Activated CD4-positive, alpha-beta T cell treated with anti-CD3 and anti-CD28 coated beads for 4 hours (primary cell): Measurements from ENCODE around the gene RGS8.

Experiments used
- DNase-seq, 2 donors: peaks; one replicate each; pipeline ENCODE4 v3.0.0-alpha.2; 2020

RGS8 gene, protein sequence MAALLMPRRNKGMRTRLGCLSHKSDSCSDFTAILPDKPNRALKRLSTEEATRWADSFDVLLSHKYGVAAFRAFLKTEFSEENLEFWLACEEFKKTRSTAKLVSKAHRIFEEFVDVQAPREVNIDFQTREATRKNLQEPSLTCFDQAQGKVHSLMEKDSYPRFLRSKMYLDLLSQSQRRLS

DNA sequence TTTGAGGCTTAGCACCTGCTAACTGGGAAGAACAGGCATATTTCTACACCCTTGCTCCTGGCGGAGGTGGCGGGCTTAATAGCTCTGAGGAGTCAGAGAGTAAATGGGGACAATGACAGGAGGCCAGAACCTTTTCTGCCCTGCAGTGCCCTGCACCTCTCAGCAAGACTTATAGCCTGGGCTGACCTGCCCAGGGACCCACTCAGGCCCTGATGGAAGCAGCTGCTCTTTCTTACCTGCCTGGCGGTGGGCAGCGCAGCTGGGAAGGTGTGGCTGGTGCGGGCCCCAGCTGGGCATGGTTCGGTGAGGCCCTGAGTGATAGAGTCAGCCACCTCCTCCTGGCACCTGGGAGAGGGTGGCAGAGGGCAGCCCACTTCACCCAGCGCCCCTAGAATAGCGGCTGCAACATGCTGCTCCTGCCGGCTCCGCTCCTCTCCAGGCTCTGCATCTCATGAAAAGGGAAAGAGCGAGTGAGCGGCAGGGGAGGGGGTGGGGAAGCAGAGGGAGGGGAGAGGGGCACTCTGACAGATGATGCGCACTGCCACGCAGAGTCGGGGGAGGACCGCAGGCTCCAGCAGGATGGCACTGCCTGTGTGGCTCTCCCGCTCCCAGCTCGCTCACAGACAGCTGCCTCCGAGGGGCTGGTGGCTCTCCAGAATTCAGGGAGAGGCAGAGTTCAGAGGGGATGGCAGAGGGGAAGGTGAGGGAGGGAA is at the start of gene RGS8:
Gene RGS8, minus strand, starts transcription at position 472 of the 713 bp plus-strand sequence. CDS start 14,938 bp downstream, outside the sequence.
- no peak for DNase-seq

DNA sequence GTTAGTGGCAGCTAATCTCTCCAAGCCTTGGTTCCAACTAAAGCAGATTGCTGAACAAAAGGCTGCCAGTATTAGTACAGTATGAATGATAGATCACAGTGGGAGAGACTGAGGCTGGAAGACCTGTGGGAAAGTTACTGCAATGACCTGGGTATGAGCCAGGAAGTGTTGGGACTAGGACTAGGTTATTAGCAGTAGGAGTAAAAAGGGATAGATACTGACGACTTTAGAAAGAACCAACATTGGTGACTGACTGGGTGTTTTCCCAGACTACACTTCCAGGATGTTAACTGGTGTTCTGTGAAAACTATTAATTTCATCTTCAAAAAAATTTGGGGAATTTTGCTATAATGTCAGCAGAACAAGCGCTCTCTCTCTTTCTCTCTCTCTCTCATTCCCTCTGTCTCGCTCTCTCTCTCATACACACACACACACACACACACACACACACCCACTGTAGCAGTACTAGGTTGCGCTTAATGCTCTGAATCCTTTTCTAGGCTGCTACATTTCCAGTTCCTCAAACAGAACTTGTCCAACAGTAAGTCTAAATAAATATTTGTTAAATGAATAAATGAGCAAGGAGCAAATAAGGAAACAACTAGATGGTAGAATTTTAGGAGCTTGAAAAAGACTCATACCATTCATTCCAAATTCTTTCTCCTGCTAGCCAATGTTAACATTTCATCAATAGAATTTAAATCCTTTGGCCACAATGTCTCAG is 47.6 kb upstream of the RGS8 start:
- DNase-seq, result no peak

DNA sequence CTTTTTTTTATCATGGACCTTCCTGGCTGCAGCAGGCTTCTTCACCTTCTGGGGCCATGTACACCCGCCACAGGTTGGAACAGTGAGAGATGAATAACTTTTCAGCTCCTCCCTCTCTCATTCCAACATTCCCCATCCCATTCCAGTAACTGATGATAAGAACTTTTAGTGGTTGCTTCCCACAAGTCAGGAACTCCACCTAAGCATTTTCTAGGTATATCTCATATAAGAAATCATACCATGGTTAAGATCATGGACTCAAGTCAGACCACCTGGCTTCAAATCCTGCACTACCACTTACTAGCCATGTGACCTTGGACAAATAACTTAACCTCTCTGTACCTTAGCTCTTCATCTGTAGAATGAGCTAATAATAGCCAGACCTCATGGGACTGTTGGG is 42.5 kb upstream of the RGS8 start:
- no peak for DNase-seq

DNA sequence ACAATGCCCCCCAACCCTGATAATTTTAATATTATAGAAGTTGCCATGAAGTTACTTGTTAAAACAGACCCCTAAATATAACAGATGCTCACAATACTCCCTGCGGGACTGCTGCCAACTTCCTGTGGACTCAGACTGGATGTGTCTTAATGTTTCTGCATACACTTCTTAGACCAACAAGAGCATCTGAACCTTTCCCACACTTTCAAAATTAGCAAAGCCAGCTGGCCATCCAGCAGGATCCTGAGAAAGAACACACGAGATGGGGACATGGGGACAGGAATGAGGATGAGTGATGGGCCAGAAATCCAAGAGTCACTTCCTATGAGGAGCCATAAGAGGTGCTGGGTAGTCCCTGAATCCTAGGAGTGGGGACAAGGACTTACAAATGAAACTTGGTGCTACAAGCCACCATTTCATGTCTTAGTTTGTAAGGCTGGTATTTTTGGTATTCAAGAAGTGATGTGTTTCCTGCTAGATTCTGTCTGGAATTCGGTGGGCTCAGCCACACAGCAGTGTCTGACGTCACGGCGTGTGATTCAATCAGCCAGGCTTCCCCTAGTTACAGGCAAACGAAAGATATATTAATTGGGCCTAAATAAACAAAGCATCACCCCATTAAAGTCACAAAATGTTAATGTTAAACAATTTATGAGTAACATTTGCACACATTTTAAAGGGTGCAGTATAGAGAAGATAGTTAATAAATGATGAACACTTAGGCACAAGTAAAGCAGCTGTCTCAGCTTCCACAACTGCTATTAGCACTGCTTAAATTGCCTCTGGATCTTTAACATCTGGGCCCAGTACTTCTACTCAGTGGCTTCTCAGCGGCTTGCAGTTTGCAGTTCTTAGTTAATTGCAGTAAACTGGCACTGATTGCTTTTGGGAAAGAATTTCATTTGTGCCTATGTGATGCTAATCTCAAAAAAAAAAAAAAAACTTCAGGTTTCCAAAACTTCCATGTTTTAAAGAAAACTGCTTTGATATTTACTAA is 41.2 kb upstream of the RGS8 start:
- no peak for DNase-seq

DNA sequence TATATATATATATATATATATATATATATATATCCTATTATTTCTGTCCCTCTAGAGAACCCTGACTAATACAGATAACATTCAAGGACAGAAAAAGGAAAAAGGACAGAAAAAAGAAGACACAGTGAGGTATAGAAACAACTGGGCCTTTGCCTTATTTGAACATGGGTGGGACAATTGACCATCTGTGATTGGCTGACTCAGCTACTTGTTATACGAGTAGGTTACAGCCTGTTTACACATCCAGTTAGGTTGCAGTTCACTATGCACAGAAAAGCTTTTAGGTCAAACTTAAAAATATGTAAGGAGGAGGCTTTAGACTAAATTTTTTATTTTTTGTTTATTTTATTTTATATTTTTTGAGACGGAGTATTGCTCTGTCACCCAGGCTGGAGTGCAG is 39.8 kb upstream of the RGS8 start:
- DNase-seq, result no peak

DNA sequence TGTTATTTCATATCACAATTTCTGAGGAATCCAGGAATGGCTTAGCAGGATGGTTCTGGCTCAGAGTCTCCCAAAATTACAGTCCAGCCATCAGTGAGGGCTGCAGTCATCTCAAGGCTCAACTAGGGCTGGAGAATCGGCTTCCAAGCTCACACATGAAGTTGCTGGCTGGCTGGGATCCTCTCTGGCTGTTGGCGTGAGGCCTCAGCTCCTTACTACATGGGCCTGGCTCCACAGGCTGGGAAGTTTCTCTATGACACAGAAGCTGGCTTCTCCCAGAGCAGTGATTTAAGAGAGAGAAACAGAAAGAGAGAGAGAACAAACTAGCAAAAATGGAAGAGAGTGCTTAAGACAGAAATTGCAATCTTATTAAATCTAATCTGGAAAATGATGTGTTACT is 38.8 kb upstream of the RGS8 start:
- DNase-seq, result no peak

DNA sequence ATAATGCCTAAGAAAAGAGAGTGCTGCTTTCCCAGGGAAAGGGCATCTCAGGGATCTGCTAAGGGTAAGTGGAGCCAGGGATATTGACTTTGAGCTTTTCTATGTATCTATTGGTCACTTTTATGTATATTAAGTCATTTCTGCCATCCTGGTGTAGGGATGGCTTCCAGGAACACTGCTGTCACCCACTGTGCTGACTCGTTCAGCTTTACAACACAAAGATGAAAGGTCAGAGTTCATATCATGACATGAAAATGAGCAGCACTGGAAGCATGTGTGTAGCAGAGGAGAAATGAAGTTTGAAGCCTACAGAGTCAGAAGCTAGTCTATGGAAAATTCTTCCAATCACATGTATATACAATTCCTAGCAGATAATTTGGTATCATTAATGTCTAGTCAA is 37.1 kb upstream of the RGS8 start:
- no peak for DNase-seq

DNA sequence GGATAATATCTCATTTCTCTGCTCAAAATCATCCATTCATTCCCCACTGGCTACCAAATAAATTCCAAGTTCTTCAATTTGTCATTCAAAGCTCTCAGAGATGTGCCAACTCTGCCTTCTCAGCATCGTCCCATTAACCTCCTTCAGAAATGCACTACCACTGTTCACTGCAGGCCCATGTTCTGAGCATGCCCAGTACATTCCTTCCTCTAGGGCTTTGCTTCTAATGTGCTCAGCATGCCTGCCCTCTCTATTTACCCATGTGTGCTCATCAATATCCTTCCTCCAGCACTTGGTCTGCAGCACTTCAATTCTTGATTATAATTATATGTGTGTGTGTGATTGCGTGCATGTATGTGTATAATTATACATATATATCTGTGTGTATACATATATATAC is 36.1 kb upstream of the RGS8 start:
- DNase-seq, result no peak

DNA sequence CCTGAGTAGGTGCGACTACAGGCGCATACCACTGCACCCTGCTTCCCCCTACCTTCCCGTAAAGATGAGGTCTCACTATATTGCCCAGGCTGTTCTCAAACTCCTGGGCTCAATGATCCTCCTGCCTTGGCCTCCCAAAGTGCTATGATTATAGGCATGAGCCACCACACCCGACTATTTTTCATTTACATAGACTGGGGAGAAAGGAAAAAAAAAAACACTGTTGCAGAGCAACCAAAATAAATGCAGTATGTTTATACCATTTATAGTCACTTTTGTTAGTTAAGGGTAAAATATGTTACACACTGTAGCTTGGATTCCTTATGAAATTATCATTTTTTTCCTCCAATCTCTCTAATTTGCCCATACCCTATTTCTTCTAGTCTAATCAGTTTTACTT is 35.2 kb upstream of the RGS8 start:
- DNase-seq, result no peak

DNA sequence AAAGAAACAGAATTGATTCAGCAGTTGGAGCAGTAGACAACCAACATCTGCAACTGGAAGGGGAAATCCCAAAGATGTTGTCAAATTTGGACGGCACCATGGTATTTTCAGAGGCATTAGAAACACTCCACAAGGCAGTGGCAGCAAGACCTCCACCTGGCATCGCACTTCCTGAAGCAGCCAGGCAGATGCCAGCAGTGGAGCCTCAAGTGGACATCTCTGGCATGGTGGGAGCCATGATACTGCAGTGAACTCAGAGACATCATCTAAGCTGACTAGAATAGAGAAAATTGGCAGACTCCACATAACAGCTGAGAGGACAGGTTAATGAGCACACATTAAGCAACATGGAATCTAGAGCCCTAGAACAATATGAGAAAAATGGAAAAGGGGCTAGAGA is 33.9 kb upstream of the RGS8 start:
- DNase-seq, result no peak

DNA sequence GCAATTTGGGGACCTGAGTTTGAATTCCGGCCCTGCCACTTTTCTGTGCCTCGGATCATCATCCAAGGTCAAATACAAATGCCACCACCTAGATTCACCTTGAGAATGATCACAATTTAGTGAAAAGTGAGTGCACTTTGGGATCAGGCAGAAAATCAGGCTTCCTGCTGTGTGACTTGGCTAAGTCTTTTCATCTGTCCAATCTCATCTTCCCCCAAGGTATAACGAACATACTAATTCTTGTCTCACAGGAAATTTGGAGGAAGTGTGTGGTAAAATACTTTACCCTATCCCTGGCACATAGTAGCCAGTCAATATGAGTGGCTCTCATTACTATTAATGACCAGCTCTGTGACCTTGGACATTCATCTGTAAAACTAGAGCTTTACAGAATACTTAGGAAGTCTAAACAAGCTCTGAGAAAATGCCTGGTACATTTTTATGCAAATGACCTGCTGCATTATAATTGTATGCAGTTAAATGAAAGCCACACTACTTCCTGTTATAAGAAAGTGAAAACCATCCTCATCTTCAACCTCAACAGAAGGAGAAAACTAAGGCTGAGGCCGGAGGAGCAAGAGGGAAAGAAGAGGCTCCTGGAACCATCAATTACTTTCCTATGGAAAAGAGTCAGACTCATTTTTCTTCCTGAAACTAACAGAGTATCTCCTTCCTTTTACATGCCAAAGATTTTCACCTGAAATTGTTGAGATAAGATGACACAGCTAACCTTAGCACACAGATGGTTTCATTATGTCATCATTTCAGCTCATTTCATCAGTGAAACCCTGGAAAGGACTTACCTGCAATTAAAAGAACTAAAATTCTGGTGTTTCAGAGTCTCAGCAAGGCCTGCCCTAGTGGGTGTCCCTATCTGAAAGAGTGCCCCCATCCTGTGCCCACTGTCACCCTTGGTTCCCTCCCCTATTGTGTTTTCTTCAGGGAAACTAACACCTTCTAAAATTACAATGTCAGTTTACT is 32.6 kb upstream of the RGS8 start:
- DNase-seq, result no peak

DNA sequence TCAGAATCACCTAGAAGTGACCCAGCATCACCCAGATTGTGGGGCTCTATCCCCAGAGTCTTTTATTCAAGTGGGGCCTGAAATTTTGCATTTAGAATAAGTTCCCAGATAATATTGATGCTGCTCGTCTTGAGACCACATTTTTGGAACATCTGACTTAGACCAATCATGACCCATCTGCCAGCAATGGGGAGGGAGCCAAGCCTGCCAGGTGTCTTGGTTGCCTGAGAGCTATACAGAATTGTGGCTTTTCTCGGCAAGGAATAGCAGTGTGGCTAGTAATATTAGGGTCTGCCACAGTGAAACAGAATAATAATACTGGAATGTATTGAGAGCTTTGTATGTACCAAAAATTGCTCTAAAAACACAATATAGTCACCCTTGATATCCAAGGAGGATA is 31.1 kb upstream of the RGS8 start:
- DNase-seq, result no peak

DNA sequence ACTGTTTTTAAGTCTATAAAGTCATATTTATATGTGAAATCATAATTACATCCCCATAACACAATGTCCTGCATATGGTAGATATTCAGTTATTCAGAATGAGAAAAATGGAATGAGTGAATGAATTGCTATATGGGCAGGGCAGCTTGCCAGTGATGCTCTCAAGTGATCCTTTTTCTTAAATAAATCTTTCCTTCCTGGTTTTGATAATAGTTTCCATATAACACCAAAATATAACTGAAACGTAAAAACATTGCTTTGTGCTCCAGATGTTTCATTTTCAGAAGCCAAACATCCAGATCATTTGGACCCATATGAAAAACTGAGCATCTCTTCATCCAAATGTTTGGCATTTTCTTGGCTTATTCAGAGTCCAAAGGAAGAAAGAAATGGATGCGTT is 30.2 kb upstream of the RGS8 start:
- no peak for DNase-seq

DNA sequence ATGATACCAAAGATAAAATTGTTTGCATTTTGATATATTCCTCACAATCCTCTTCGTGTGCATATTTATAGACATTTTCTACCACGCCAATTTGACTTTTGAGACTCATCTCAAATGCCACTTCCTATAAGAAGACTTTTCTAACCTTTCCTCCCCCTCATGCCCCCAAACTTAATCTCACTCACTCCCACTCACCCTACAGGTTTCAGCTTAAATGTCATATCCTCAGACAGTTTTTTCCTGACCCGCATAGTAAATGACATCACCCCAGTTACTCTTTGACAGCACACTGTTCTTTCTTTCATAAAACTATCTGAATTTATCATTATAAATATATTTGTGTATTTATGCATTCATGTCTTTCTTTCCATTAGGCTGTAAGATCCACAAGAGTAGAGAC is 29.6 kb upstream of the RGS8 start:
- DNase-seq, result no peak

DNA sequence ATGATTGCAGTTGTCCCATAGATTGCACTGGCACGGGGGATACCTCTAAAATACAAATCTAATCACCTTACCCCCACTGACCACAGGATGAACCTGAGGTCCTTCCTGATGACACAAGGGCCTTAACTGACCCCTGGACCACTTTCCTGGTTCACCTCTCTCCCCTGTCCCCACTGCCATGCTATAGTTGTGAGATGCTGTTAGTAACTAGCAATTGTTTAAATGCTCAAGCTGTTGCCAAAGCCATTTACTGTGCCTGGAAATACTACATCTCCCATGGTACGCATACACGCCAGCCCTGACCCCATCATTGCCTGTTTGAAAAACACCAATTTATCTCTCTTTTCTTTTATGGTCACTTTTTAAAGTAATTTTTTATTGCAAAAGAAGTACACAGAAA is 29.1 kb upstream of the RGS8 start:
- DNase-seq, result no peak

DNA sequence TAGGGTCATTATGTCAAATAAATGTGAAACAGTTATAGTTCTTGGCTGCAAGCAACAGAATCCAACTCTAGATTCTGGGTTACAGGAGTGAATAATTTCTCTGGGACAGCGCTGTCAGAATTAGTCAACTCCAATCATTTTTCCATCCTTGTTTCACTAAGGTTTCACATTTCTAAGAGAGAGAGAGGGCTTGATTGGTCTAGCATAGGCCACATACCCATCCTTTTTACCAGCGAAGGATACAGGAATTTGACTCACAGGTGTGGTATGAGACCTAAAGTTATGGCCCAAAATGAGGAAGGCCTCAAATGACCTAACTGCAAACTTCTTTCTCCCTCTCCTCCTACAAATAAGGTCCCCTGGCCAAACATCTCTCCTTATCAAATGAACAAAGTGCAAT is 25.5 kb upstream of the RGS8 start:
- no peak for DNase-seq

DNA sequence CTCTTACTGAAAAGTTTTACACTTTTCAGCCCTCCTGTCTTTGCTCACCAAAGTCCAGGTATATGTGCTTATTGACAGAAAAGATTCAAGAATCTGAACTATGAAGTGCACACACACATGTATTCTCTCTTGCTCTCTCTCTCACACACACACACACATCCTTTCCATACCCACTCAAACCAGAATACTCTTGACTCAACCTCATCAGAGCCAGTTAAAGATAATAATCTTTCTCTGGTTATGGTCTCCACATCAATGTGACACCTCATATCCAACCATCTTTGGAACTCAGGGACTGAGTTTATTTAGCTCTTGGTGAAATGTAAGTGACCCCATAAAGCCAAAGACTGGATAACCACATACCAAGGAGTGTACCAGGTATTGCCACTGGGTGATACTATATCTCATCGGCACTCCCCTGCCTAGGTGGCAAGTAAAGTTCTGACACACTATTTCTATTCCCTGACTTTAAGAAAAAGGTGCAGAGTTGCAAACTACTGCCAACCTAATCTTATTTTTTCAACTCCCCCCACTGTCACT is 24.9 kb upstream of the RGS8 start:
- no peak for DNase-seq

DNA sequence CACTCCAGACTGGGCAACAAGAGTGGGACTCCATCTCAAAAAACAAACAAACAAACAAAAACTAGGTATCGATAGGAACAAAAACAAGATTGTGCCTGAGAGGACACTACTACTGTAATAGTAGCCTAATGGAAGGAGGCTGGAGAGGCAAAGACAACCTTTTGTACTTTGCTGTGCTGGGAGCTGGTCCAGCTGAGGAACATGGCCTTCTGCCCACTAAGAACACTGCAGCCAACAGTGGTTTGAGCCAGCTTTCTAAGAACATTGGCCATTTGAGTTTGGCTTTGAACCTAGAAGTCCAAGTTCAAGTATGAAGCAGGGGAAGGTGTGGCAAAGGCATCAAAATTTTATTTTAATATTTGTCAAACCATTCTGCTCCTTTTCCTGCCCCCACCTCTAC is 22.7 kb upstream of the RGS8 start:
- DNase-seq, result no peak

DNA sequence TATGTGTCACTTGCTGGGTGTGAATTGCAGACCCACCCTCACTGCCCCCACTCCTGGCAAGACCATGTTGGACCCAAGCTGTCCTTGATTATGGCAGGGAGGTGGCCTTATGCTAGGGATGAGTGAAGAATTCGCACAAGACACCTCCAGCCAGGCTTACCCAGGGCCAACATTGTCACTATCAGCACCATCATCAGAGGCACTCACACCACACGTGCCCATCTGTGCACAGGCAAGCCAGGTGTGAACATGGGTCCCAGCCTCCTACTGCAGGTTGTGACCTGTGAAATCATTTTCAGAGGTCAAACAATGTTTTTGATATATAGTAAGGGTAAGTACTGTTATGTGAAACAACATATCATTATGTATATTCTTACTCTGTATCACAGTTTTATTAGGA is 20.3 kb upstream of the RGS8 start:
- DNase-seq, result no peak

DNA sequence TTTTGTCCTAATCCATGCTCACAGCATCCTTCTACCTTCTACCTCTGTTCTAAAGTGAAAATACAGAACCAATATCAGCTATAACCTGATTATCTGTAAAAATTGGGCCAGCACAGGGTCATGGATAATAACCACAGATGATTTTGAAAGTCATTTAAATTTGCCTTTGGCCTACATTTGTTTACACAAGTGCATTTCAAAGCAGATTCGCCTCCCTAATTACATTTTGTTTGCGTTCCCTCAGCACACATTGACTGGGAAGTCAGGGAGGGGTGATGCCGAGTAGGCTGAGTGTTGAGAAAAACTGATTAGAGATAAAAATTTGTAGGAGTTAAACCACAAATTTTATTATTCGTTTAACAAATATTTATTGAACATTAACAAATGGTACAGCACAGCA is 19.2 kb upstream of the RGS8 start:
- no peak for DNase-seq

DNA sequence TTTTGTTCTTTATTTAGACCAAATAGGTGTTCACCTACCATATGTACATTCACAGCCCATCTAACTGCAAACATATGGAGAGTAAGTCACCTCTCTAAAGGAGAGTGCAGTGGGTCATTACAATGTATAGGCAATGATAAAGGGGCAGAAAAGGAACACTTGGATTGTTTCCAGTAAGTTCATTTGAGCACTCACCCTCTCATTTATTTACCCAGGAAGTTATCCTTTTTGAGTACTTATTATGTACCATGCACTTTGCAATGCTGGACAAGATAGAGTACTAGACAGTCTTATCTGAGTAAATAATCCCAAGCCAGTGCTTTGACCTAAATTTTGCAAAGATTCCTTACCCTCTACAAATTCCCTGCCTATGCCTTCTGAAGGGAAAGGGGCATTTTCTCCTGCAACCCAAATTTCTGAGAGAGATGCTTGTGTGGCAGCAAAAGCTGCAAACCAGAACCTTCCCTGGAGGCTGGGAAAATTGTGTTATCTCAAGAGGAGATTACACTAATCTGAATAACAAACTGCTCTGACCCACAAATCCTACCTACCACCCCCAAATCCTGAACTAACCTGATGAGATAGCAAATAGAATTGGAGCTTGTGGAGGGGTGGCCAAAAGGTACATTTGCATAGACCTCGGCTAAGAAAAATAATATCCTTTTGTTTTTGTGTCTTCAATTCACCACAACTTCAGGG is 18.6 kb upstream of the RGS8 start:
- no peak for DNase-seq
